ENCODE data around the gene KBTBD13. TPM values are rescaled to one million over a fixed set of nuclear protein-coding genes. Genes with fewer than 3 reads are reported as not detected.

Gene KBTBD13
- total RNA-seq, 4 donors from 2014 or later, result 0.46 to 1.4 (median 1.1) TPM

DNA sequence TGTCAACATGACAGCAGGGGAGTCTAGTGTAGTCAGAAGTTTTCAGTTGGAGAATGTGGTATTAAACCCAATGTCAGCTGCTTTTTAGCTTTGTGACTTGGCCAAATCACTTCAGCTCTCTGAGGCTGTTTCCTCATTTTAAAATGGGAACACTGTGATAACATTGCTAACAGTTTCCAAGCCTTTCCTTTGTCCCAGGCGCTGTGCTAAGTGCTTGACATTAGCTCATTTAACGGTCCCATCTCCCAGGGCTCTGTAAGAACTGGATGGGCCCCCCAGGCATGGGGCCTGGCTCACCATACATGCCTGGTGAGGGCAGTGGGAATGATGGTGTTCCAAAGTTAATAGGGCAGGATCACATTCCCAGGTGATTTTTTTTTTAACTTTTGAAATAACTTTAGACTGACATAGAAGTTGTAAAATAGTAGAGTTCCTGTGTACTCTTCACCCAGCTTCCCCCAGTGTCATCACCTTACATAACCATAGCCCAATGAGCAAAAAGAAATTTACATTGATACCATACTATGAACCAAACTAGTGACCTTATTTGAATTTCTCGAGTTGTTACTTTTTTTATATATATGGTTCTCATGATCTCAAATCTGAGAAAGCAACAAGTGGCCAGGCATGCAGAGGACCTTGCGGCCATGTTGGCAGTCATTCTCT lies 16.5 kb upstream of the KBTBD13 start:
- Histone ChIP-seq H3K27ac (peak overlapping the region in 2 of 4 donors; percentile 49 to 51), H3K4me1 (peaks cover 0 to 6% of the 10 kb centered on the region in 2 donors), H3K27me3 (no peaks in the 10 kb centered on the region), H3K9me3 (no peaks in the 10 kb centered on the region), H3K4me3 (no peak overlapping the region), H3K36me3 (no peaks in the 10 kb centered on the region)
- ATAC-seq (no peak), DNase-seq (no peak)
- intact Hi-C loops (cut with DNase I; ENCODE audit: low total_unique reads), result no loop called here
- TF ChIP-seq, protein P1, sequence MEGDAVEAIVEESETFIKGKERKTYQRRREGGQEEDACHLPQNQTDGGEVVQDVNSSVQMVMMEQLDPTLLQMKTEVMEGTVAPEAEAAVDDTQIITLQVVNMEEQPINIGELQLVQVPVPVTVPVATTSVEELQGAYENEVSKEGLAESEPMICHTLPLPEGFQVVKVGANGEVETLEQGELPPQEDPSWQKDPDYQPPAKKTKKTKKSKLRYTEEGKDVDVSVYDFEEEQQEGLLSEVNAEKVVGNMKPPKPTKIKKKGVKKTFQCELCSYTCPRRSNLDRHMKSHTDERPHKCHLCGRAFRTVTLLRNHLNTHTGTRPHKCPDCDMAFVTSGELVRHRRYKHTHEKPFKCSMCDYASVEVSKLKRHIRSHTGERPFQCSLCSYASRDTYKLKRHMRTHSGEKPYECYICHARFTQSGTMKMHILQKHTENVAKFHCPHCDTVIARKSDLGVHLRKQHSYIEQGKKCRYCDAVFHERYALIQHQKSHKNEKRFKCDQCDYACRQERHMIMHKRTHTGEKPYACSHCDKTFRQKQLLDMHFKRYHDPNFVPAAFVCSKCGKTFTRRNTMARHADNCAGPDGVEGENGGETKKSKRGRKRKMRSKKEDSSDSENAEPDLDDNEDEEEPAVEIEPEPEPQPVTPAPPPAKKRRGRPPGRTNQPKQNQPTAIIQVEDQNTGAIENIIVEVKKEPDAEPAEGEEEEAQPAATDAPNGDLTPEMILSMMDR (IDR thresholded peaks at IDR 0.05 in 4 of 5, conservative IDR thresholded peaks at IDR 0.05 in 1 of 5), result no peak
- TF ChIP-seq POLR2A (IDR thresholded peaks at IDR 0.05), result no peak
- in situ Hi-C loops (cut with MboI; ENCODE audit: low sequenced_read_pairs in 4 of 4), result no loop called here

DNA sequence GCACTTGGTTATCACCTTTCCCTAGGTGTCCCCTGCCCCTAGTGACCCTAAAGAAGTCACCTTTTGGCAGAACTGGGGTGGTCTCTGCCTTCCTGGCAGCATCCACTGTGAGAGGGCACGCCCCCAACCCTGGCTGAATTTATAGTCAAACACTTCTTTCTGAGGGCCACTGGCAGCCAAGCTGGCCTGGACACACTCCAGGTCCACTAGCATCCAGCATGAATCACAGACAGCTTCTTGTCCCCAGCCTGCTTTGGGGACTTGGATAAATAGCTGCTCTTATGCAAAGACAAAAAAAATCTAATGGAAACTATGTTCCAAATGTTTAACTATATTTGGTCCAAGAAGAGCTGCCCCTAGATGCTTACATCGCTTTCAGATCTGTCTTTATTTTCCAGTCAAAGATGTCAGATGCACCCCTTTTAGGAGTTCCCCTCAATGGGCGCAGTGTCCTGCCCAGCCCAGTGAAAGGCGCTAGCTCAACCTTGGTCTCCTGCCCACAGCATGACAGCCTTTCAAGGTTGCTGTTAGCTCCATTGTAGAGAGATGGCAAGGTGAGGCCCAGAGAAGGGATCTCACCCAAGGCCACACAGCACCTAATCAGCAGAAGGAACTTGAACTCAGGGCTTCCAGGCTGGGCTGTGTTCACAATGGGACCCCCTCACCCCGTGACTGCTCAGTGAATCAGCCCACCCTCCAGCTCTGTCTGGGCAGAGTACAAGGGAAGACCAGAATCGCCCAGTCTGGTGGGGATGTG lies 15.7 kb upstream of the KBTBD13 start:
- in situ Hi-C loops (cut with MboI; ENCODE audit: low sequenced_read_pairs in 4 of 4), result no loop called here
- peak overlapping the region in 3 of 4 donors; percentile 3 to 65 (median 48) for H3K27ac ChIP-seq
- H3K27me3 ChIP-seq, result no peaks in the 10 kb centered on the region
- no peaks in the 10 kb centered on the region for H3K4me1 ChIP-seq
- no peaks in the 10 kb centered on the region for H3K9me3 ChIP-seq
- no peak overlapping the region for H3K4me3 ChIP-seq
- intact Hi-C loops (cut with DNase I; ENCODE audit: low total_unique reads), result no loop called here
- no peak for DNase-seq
- ATAC-seq, result no peak
- H3K36me3 ChIP-seq, result no peaks in the 10 kb centered on the region
- TF ChIP-seq, protein P1 (IDR thresholded peaks at IDR 0.05 in 4 of 5, conservative IDR thresholded peaks at IDR 0.05 in 1 of 5), result no peak
- no peak for TF ChIP-seq POLR2A (IDR thresholded peaks at IDR 0.05)

GRCh38 chr15:65062061-65062460 lies 14.5 kb upstream of the KBTBD13 start:
- intact Hi-C loops (cut with DNase I; ENCODE audit: low total_unique reads), result no loop called here
- Histone ChIP-seq H3K9me3 (no peaks in the 10 kb centered on the region), H3K36me3 (no peaks in the 10 kb centered on the region), H3K4me3 (no peak overlapping the region), H3K27ac (peak overlapping the region in 2 of 4 donors; percentile 3 to 65), H3K4me1 (no peaks in the 10 kb centered on the region), H3K27me3 (no peaks in the 10 kb centered on the region)
- in situ Hi-C loops (cut with MboI; ENCODE audit: low sequenced_read_pairs in 4 of 4), result no loop called here
- ATAC-seq, result no peak
- no peak for DNase-seq
- TF ChIP-seq POLR2A (IDR thresholded peaks at IDR 0.05), result no peak
- TF ChIP-seq, protein P1 (IDR thresholded peaks at IDR 0.05 in 4 of 5, conservative IDR thresholded peaks at IDR 0.05 in 1 of 5), result no peak

- Histone ChIP-seq H3K4me3 (no peak overlapping the region), H3K4me1 (no peaks in the 10 kb centered on the region), H3K9me3 (no peaks in the 10 kb centered on the region), H3K27ac (peak overlapping the region in 1 of 4 donors; percentile 65), H3K27me3 (peaks cover 0 to 2% (median 0%) of the 10 kb centered on the region in 3 donors), H3K36me3 (no peaks in the 10 kb centered on the region)
- ATAC-seq, result no peak
- in situ Hi-C loops (cut with MboI; ENCODE audit: low sequenced_read_pairs in 4 of 4) (no loop called here), intact Hi-C loops (cut with DNase I; ENCODE audit: low total_unique reads) (no loop called here)
- DNase-seq, result no peak
- TF ChIP-seq POLR2A (IDR thresholded peaks at IDR 0.05), result no peak
- TF ChIP-seq, protein P1 (IDR thresholded peaks at IDR 0.05 in 4 of 5, conservative IDR thresholded peaks at IDR 0.05 in 1 of 5), result no peak
Measured at GRCh38 chr15:65062726-65063125, 13.8 kb upstream of the KBTBD13 start.

All from gastrocnemius medialis (tissue), 4 donors.